WTC11 (cell line): ENCODE measurements around the gene INPP5A. TPM values are rescaled to one million over a fixed set of nuclear protein-coding genes. Genes with fewer than 3 reads are reported as not detected.

Experiments
- ATAC-seq: fragments of 200-7000 bp; cut with Tn5 transposase; 2 replicates; pipeline ENCODE4 v1.10.0; 2021; ENCODE audit warnings: mild to moderate bottlenecking, moderate library complexity
- CTCF ChIA-PET: fragments of 300-600 bp; sonication (Branson Sonifier 250); formaldehyde crosslinking; loops from one replicate; lab custom pipeline; 2021; ENCODE audit warnings: antibody characterized with exemption; lab: Charles Lee
- POLR2A ChIA-PET: fragments of 350-600 bp; sonication (Branson Sonifier 250); formaldehyde crosslinking; loops from one replicate; lab custom pipeline; 2021; ENCODE audit warnings: antibody characterized with exemption; lab: Charles Lee
- DNase-seq: peaks from one replicate; pipeline ENCODE4 v3.0.0; 2021; ENCODE audit warnings: low spot score
- H3K27ac Mint-ChIP-seq: 2 replicates; pipeline ENCODE4 v1.8.0; 2021; ENCODE audit warnings: mixed read lengths
- H3K27me3 Mint-ChIP-seq: 2 replicates; pipeline ENCODE4 v1.8.0; 2021; ENCODE audit warnings: low read depth, mild to moderate bottlenecking, moderate library complexity, mixed read lengths
- H3K36me3 Mint-ChIP-seq: 2 replicates; pipeline ENCODE4 v1.8.0; 2021; ENCODE audit warnings: mixed read lengths
- H3K4me1 Mint-ChIP-seq: 2 replicates; pipeline ENCODE4 v1.8.0; 2022; ENCODE audit warnings: mixed read lengths
- H3K4me3 Mint-ChIP-seq: 2 replicates; pipeline ENCODE4 v1.8.0; 2021; ENCODE audit warnings: mild to moderate bottlenecking, moderate library complexity, mixed read lengths
- H3K9me3 Mint-ChIP-seq: 2 replicates; pipeline ENCODE4 v1.8.0; 2021; ENCODE audit warnings: mixed read lengths
- ATF1 ChIP-seq: sonication (generic); formaldehyde crosslinking; IDR thresholded peaks from 2 replicates; pipeline ENCODE4 v1.8.1; 2023; ENCODE audit warnings: mild to moderate bottlenecking, moderate library complexity, missing genetic modification reagents
- CBFB ChIP-seq: sonication (generic); formaldehyde crosslinking; IDR thresholded peaks from 2 replicates; pipeline ENCODE4 v1.8.1; 2022; ENCODE audit warnings: mild to moderate bottlenecking, low read depth, missing genetic modification reagents
- CREM ChIP-seq: sonication (generic); formaldehyde crosslinking; IDR thresholded peaks from 2 replicates; pipeline ENCODE4 v1.8.1; 2022; ENCODE audit warnings: mild to moderate bottlenecking, missing genetic modification reagents, moderate library complexity
- ELF4 ChIP-seq: sonication (generic); formaldehyde crosslinking; IDR thresholded peaks from 2 replicates; pipeline ENCODE4 v1.8.1; 2022; ENCODE audit warnings: low read depth, mild to moderate bottlenecking, moderate library complexity, missing genetic modification reagents
- IRF2 ChIP-seq: sonication (generic); formaldehyde crosslinking; IDR thresholded peaks from 2 replicates; pipeline ENCODE4 v1.8.0; 2022; ENCODE audit warnings: low read depth, missing genetic modification reagents, borderline replicate concordance
- JAZF1 ChIP-seq: fragments of 250-450 bp; sonication (Bioruptor Pico); IDR thresholded peaks from 2 replicates; pipeline ENCODE4 v1.9.0; 2021; ENCODE audit warnings: moderate library complexity, mild to moderate bottlenecking, inconsistent platforms
- MYBL2 ChIP-seq: sonication (generic); formaldehyde crosslinking; IDR thresholded peaks from 2 replicates; pipeline ENCODE4 v1.8.1; 2023; ENCODE audit warnings: mild to moderate bottlenecking, moderate library complexity, missing genetic modification reagents
- RORB ChIP-seq: fragments of 250-450 bp; sonication (Bioruptor Pico); IDR thresholded peaks from 2 replicates; pipeline ENCODE4 v1.9.0; 2021; ENCODE audit warnings: mild to moderate bottlenecking
- SMAD3 ChIP-seq: sonication (generic); formaldehyde crosslinking; IDR thresholded peaks from 2 replicates; pipeline ENCODE4 v1.8.0; 2022; ENCODE audit warnings: missing genetic modification reagents, mild to moderate bottlenecking, borderline replicate concordance
- SMAD4 ChIP-seq: sonication (generic); formaldehyde crosslinking; IDR thresholded peaks from 2 replicates; pipeline ENCODE4 v1.8.0; 2022; ENCODE audit warnings: mild to moderate bottlenecking, missing genetic modification reagents
- ZNF219 ChIP-seq: sonication (generic); formaldehyde crosslinking; IDR thresholded peaks from 2 replicates; pipeline ENCODE4 v1.8.0; 2023; ENCODE audit warnings: missing genetic modification reagents, mild to moderate bottlenecking, borderline replicate concordance
- ZNF232 ChIP-seq: sonication (generic); formaldehyde crosslinking; IDR thresholded peaks from 2 replicates; pipeline ENCODE4 v1.8.0; 2022; ENCODE audit warnings: mild to moderate bottlenecking, missing genetic modification reagents
- total RNA-seq: library from RNA; stranded (reverse); gene quantifications from 3 replicates; pipeline ENCODE4 v1.2.3, GENCODE V29; 2021
- TF ChIP-seq, protein P1 (sequence below): fragments of 250-450 bp; sonication (Bioruptor Pico); IDR thresholded peaks from 2 replicates; pipeline ENCODE4 v1.9.0; 2021; ENCODE audit warnings: moderate library complexity, mild to moderate bottlenecking, inconsistent platforms, borderline replicate concordance
- TF ChIP-seq, protein P2 (sequence below): sonication (generic); formaldehyde crosslinking; IDR thresholded peaks from 2 replicates; pipeline ENCODE4 v1.8.1; 2022; ENCODE audit warnings: mild to moderate bottlenecking, missing genetic modification reagents, moderate library complexity, borderline replicate concordance
- TF ChIP-seq, protein P3 (sequence below): sonication (generic); formaldehyde crosslinking; IDR thresholded peaks from 2 replicates; pipeline ENCODE4 v1.8.0; 2022; ENCODE audit warnings: mild to moderate bottlenecking, missing genetic modification reagents
- TF ChIP-seq, protein P4 (sequence below): fragments of 200-600 bp; IDR thresholded peaks from 2 replicates; pipeline ENCODE4 v1.8.0; 2022; ENCODE audit warnings: antibody characterized with exemption
- TF ChIP-seq, protein P5 (sequence below): sonication (generic); formaldehyde crosslinking; IDR thresholded peaks from 2 replicates; pipeline ENCODE4 v1.8.1; 2022; ENCODE audit warnings: low read depth, mild to moderate bottlenecking, moderate library complexity, missing genetic modification reagents, borderline replicate concordance
- TF ChIP-seq, protein P6 (sequence below): sonication (generic); formaldehyde crosslinking; IDR thresholded peaks from 2 replicates; pipeline ENCODE4 v1.8.1; 2023; ENCODE audit warnings: mild to moderate bottlenecking, missing genetic modification reagents
- TF ChIP-seq, protein P7 (sequence below): sonication (generic); formaldehyde crosslinking; IDR thresholded peaks from 2 replicates; pipeline ENCODE4 v1.8.0; 2023; ENCODE audit warnings: missing genetic modification reagents
- TF ChIP-seq, protein P8 (sequence below): fragments of 250-450 bp; sonication (Bioruptor Pico); IDR thresholded peaks from 2 replicates; pipeline ENCODE4 v1.8.0; 2021; ENCODE audit warnings: mild to moderate bottlenecking

INPP5A gene
- total RNA-seq, 1 experiment from 2014 or later, result 22.1 TPM

DNA sequence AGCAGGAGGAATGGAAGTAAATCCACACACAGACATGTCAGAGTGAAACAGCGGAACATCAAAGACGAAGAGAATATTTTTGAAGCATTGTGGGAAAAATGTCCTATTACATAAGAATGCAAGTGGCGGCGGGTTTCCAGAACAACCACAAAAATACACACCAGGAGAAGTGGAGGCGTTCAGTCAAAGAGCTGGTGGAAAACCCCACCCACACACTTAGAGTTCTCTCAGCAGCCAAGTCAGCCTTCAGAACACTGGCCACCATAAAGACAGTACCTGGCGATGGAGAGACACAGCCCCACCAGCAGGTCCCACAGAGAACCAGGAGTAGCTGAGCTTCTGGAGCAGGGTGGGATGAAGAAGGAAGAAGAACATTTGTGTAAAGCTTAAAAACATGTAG lies 224.7 kb downstream of the INPP5A start:
- Mint-ChIP-seq H3K36me3 (peaks cover 21% of the 10 kb centered on the region), H3K4me3 (no peak overlapping the region), H3K27ac (no peak overlapping the region), H3K4me1 (no peaks in the 10 kb centered on the region), H3K9me3 (peaks cover 20% of the 10 kb centered on the region), H3K27me3 (no peaks in the 10 kb centered on the region; the same call in 1 of the 2 replicates)
- ATAC-seq, result no peak
- CTCF ChIA-PET, result no interaction called here
- no peak for DNase-seq
- POLR2A ChIA-PET, result no interaction called here
- TF ChIP-seq ZNF219 (CRISPR knock-in tag) (no peak), SMAD3 (CRISPR knock-in tag) (no peak), CREM (CRISPR knock-in tag) (no peak), CBFB (CRISPR knock-in tag) (no peak), RORB (CRISPR knock-in tag) (no peak), ATF1 (CRISPR knock-in tag) (no peak), JAZF1 (CRISPR knock-in tag) (no peak), MYBL2 (CRISPR knock-in tag) (no peak), IRF2 (CRISPR knock-in tag) (no peak), ZNF232 (CRISPR knock-in tag) (no peak), ELF4 (CRISPR knock-in tag) (no peak), SMAD4 (no peak)
- TF ChIP-seq, protein P1, sequence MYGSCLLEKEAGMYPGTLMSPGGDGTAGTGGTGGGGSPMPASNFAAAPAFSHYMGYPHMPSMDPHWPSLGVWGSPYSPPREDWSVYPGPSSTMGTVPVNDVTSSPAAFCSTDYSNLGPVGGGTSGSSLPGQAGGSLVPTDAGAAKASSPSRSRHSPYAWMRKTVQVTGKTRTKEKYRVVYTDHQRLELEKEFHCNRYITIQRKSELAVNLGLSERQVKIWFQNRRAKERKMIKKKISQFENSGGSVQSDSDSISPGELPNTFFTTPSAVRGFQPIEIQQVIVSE (CRISPR knock-in tag), result no peak
- TF ChIP-seq, protein P2, sequence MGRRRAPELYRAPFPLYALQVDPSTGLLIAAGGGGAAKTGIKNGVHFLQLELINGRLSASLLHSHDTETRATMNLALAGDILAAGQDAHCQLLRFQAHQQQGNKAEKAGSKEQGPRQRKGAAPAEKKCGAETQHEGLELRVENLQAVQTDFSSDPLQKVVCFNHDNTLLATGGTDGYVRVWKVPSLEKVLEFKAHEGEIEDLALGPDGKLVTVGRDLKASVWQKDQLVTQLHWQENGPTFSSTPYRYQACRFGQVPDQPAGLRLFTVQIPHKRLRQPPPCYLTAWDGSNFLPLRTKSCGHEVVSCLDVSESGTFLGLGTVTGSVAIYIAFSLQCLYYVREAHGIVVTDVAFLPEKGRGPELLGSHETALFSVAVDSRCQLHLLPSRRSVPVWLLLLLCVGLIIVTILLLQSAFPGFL, result no peak
- TF ChIP-seq, protein P3, sequence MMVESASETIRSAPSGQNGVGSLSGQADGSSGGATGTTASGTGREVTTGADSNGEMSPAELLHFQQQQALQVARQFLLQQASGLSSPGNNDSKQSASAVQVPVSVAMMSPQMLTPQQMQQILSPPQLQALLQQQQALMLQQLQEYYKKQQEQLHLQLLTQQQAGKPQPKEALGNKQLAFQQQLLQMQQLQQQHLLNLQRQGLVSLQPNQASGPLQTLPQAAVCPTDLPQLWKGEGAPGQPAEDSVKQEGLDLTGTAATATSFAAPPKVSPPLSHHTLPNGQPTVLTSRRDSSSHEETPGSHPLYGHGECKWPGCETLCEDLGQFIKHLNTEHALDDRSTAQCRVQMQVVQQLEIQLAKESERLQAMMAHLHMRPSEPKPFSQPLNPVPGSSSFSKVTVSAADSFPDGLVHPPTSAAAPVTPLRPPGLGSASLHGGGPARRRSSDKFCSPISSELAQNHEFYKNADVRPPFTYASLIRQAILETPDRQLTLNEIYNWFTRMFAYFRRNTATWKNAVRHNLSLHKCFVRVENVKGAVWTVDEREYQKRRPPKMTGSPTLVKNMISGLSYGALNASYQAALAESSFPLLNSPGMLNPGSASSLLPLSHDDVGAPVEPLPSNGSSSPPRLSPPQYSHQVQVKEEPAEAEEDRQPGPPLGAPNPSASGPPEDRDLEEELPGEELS (CRISPR knock-in tag), result no peak
- TF ChIP-seq, protein P4, sequence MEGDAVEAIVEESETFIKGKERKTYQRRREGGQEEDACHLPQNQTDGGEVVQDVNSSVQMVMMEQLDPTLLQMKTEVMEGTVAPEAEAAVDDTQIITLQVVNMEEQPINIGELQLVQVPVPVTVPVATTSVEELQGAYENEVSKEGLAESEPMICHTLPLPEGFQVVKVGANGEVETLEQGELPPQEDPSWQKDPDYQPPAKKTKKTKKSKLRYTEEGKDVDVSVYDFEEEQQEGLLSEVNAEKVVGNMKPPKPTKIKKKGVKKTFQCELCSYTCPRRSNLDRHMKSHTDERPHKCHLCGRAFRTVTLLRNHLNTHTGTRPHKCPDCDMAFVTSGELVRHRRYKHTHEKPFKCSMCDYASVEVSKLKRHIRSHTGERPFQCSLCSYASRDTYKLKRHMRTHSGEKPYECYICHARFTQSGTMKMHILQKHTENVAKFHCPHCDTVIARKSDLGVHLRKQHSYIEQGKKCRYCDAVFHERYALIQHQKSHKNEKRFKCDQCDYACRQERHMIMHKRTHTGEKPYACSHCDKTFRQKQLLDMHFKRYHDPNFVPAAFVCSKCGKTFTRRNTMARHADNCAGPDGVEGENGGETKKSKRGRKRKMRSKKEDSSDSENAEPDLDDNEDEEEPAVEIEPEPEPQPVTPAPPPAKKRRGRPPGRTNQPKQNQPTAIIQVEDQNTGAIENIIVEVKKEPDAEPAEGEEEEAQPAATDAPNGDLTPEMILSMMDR, result no peak
- TF ChIP-seq, protein P5, sequence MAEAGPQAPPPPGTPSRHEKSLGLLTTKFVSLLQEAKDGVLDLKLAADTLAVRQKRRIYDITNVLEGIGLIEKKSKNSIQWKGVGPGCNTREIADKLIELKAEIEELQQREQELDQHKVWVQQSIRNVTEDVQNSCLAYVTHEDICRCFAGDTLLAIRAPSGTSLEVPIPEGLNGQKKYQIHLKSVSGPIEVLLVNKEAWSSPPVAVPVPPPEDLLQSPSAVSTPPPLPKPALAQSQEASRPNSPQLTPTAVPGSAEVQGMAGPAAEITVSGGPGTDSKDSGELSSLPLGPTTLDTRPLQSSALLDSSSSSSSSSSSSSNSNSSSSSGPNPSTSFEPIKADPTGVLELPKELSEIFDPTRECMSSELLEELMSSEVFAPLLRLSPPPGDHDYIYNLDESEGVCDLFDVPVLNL (CRISPR knock-in tag), result no peak
- TF ChIP-seq, protein P6, sequence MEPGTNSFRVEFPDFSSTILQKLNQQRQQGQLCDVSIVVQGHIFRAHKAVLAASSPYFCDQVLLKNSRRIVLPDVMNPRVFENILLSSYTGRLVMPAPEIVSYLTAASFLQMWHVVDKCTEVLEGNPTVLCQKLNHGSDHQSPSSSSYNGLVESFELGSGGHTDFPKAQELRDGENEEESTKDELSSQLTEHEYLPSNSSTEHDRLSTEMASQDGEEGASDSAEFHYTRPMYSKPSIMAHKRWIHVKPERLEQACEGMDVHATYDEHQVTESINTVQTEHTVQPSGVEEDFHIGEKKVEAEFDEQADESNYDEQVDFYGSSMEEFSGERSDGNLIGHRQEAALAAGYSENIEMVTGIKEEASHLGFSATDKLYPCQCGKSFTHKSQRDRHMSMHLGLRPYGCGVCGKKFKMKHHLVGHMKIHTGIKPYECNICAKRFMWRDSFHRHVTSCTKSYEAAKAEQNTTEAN (CRISPR knock-in tag), result no peak
- TF ChIP-seq, protein P7, sequence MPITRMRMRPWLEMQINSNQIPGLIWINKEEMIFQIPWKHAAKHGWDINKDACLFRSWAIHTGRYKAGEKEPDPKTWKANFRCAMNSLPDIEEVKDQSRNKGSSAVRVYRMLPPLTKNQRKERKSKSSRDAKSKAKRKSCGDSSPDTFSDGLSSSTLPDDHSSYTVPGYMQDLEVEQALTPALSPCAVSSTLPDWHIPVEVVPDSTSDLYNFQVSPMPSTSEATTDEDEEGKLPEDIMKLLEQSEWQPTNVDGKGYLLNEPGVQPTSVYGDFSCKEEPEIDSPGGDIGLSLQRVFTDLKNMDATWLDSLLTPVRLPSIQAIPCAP (CRISPR knock-in tag), result no peak
- TF ChIP-seq, protein P8, sequence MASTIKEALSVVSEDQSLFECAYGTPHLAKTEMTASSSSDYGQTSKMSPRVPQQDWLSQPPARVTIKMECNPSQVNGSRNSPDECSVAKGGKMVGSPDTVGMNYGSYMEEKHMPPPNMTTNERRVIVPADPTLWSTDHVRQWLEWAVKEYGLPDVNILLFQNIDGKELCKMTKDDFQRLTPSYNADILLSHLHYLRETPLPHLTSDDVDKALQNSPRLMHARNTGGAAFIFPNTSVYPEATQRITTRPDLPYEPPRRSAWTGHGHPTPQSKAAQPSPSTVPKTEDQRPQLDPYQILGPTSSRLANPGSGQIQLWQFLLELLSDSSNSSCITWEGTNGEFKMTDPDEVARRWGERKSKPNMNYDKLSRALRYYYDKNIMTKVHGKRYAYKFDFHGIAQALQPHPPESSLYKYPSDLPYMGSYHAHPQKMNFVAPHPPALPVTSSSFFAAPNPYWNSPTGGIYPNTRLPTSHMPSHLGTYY (CRISPR knock-in tag), result no peak
